22Rv1 (cell line): Measurements from ENCODE around the gene C5.
"Not testable (repeated sequence)": the region's sequence is repeated elsewhere in the genome, so short reads cannot be mapped to it uniquely, and the experiment has no call there.

Source experiments
- ZFX ChIP-seq: fragments of 450-650 bp; IDR thresholded peaks from 2 replicates; pipeline ENCODE4 v1.6.1; 2017; ENCODE audit warnings: antibody characterized with exemption, borderline replicate concordance
- TF ChIP-seq, protein P1 (sequence below): fragments of 450-650 bp; IDR thresholded peaks from 2 replicates; pipeline ENCODE4 v1.5.1; 2017; ENCODE audit warnings: mild to moderate bottlenecking

DNA sequence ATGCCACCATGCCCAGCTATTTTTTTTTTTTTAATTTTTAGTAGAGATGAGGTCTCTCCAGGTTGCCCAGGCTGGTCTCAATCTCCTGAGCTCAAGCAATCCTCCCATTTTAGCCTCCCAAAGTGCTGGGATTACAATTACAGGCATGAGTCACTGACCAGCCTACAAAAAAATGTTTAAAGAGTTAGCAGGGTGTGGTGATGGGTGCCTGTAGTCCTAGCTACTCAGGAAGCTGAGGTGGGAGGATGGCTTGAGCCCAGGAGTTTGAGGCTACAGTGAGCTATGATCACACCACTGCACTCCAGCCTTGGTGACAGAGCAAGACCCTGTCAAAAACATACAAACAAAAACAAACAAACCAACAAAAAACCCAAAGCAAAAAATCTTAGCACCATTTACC, 14.4 kb downstream of the C5 start:
- TF ChIP-seq, protein P1, sequence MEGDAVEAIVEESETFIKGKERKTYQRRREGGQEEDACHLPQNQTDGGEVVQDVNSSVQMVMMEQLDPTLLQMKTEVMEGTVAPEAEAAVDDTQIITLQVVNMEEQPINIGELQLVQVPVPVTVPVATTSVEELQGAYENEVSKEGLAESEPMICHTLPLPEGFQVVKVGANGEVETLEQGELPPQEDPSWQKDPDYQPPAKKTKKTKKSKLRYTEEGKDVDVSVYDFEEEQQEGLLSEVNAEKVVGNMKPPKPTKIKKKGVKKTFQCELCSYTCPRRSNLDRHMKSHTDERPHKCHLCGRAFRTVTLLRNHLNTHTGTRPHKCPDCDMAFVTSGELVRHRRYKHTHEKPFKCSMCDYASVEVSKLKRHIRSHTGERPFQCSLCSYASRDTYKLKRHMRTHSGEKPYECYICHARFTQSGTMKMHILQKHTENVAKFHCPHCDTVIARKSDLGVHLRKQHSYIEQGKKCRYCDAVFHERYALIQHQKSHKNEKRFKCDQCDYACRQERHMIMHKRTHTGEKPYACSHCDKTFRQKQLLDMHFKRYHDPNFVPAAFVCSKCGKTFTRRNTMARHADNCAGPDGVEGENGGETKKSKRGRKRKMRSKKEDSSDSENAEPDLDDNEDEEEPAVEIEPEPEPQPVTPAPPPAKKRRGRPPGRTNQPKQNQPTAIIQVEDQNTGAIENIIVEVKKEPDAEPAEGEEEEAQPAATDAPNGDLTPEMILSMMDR, result not testable (repeated sequence)
- TF ChIP-seq ZFX, result not testable (repeated sequence)
